Caco-2 (cell line): ENCODE measurements around the gene RBM12. TPM values are rescaled to one million over a fixed set of nuclear protein-coding genes. Genes with fewer than 3 reads are reported as not detected.

Source experiments
- BruUV-seq: library from RNA; stranded (reverse); fragments of 400-500 nt; replicated peaks from 2 replicates; lab custom pipeline; 2021; lab: Mats Ljungman, UMichigan
- CTCF ChIA-PET: fragments of 300-600 bp; sonication (Branson Sonifier 250); formaldehyde crosslinking; loops from one replicate; lab custom pipeline; 2022; ENCODE audit warnings: antibody characterized with exemption; lab: Charles Lee
- POLR2A ChIA-PET: fragments of 300-600 bp; sonication (Branson Sonifier 250); formaldehyde crosslinking; loops from one replicate; lab custom pipeline; 2022; ENCODE audit warnings: antibody characterized with exemption; lab: Charles Lee
- DNase-seq, 2 experiments: peaks; one replicate each; pipeline versions ENCODE4 v3.0.0 to v3.0.0-alpha.2; 2020 to 2022
- H3K27me3 ChIP-seq: replicated peaks from 2 replicates; pipeline ENCODE4 v1.6.0; 2011; ENCODE audit warnings: low read length; ENCODE audit not compliant: control insufficient read depth, insufficient read depth
- H3K36me3 ChIP-seq: 2 replicates; pipeline ENCODE4 v1.5.1; 2011; ENCODE audit warnings: low read length; ENCODE audit not compliant: control insufficient read depth, insufficient read depth
- H3K4me1 ChIP-seq: fragments of 250-450 bp; sonication (Bioruptor Pico); 2 replicates; pipeline ENCODE4 v1.5.1; 2020; ENCODE audit warnings: mild to moderate bottlenecking
- H3K4me3 ChIP-seq: 2 replicates; pipeline ENCODE4 v1.5.1; 2011; ENCODE audit warnings: low read depth, mild to moderate bottlenecking, control low read depth, low read length
- H3K9me3 ChIP-seq: fragments of 250-450 bp; sonication (Bioruptor Pico); 2 replicates; pipeline ENCODE4 v1.5.1; 2020; ENCODE audit warnings: mild to moderate bottlenecking, moderate library complexity
- H3K27ac Mint-ChIP-seq: one replicate; pipeline ENCODE4 v1.8.0; 2022; ENCODE audit warnings: mixed read lengths; ENCODE audit not compliant: unreplicated experiment
- H3K27me3 Mint-ChIP-seq: one replicate; pipeline ENCODE4 v1.8.0; 2022; ENCODE audit warnings: mixed read lengths; ENCODE audit not compliant: insufficient read depth, unreplicated experiment
- H3K36me3 Mint-ChIP-seq: one replicate; pipeline ENCODE4 v1.8.0; 2022; ENCODE audit warnings: mild to moderate bottlenecking, mixed read lengths; ENCODE audit not compliant: insufficient read depth, unreplicated experiment
- H3K4me1 Mint-ChIP-seq: one replicate; pipeline ENCODE4 v1.8.0; 2022; ENCODE audit warnings: low read depth, mixed read lengths; ENCODE audit not compliant: unreplicated experiment
- H3K4me3 Mint-ChIP-seq: one replicate; pipeline ENCODE4 v1.8.0; 2022; ENCODE audit warnings: mild to moderate bottlenecking, moderate library complexity, mixed read lengths; ENCODE audit not compliant: unreplicated experiment
- H3K9me3 Mint-ChIP-seq: one replicate; pipeline ENCODE4 v1.8.0; 2022; ENCODE audit warnings: mixed read lengths; ENCODE audit not compliant: unreplicated experiment
- CTCF ChIP-seq, 2 experiments: fragments of 200-600 bp in 1 of 2; IDR thresholded peaks; 1 replicate in 1 of 2; 2 replicates in 1 of 2; pipeline versions ENCODE4 v1.5.1 to v1.8.0; 2011 to 2022; ENCODE audit warnings: antibody characterized with exemption in 1 of 2, control low read depth in 1 of 2, inconsistent platforms in 1 of 2, low read depth in 1 of 2, low read length in 1 of 2, mild to moderate bottlenecking in 1 of 2, moderate library complexity in 1 of 2; ENCODE audit not compliant: insufficient read depth in 1 of 2, severe bottlenecking in 1 of 2, unreplicated experiment in 1 of 2
- intact Hi-C: fragments of 100-400 bp; cut with micrococcal nuclease; formaldehyde crosslinking; loops from one replicate; pipeline ENCODE4 v1.10.0; 2022; ENCODE audit not compliant: unreplicated experiment
- total RNA-seq: library from RNA; stranded (reverse); gene quantifications from 2 replicates; pipeline ENCODE4 v1.2.3, GENCODE V29; 2022

Gene RBM12
- total RNA-seq, 1 experiment from 2014 or later: 147 TPM

- DNase-seq: no peak
- Histone ChIP-seq H3K4me1 (no peaks in the 10 kb centered on the region), H3K9me3 (no peaks in the 10 kb centered on the region), H3K36me3 (peaks cover 11% of the 10 kb centered on the region), H3K27me3 (no peaks in the 10 kb centered on the region), H3K4me3 (no peak overlapping the region)
- Mint-ChIP-seq H3K4me3 (no peak overlapping the region), H3K36me3 (peaks cover 38% of the 10 kb centered on the region), H3K4me1 (peaks cover 6% of the 10 kb centered on the region), H3K9me3 (no peaks in the 10 kb centered on the region), H3K27ac (no peak overlapping the region), H3K27me3 (no peaks in the 10 kb centered on the region)
- ChIA-PET POLR2A (no interaction called here), CTCF (no interaction called here)
- no TSS peak for BruUV-seq
- intact Hi-C loops: no loop called here
- TF ChIP-seq CTCF (IDR thresholded peaks at IDR 0.05; ENCODE audit: insufficient read depth in 1 of 2, low read depth in 1 of 2, low read length in 1 of 2, severe bottlenecking in 1 of 2, unreplicated experiment in 1 of 2): no peak
Observed at GRCh38 chr20:35650632-35651031, 14.1 kb downstream of the RBM12 start.

- Histone ChIP-seq H3K36me3 (peaks cover 4% of the 10 kb centered on the region), H3K27me3 (no peaks in the 10 kb centered on the region), H3K4me1 (no peaks in the 10 kb centered on the region), H3K4me3 (no peak overlapping the region), H3K9me3 (no peaks in the 10 kb centered on the region)
- BruUV-seq: no TSS peak
- Mint-ChIP-seq H3K4me1 (peaks cover 6% of the 10 kb centered on the region), H3K9me3 (no peaks in the 10 kb centered on the region), H3K4me3 (no peak overlapping the region), H3K27me3 (no peaks in the 10 kb centered on the region), H3K36me3 (peaks cover 56% of the 10 kb centered on the region), H3K27ac (no peak overlapping the region)
- intact Hi-C loops: no loop called here
- ChIA-PET POLR2A (interaction anchor here (1.2 kb wide), 1 partner anchor 51 kb away, joined by 8 read pairs; the partner anchor contains the start of genes NFS1 and ROMO1), CTCF (no interaction called here)
- no peak for TF ChIP-seq CTCF (IDR thresholded peaks at IDR 0.05; ENCODE audit: insufficient read depth in 1 of 2, low read depth in 1 of 2, low read length in 1 of 2, severe bottlenecking in 1 of 2, unreplicated experiment in 1 of 2)
- no peak for DNase-seq
Observed at GRCh38 chr20:35648836-35649235, 15.9 kb downstream of the RBM12 start.

- Mint-ChIP-seq H3K27ac (no peak overlapping the region), H3K27me3 (no peaks in the 10 kb centered on the region), H3K4me1 (peaks cover 12% of the 10 kb centered on the region), H3K9me3 (no peaks in the 10 kb centered on the region), H3K4me3 (no peak overlapping the region), H3K36me3 (peaks cover 88% of the 10 kb centered on the region)
- POLR2A ChIA-PET: interaction anchor here (1.0 to 1.1 kb wide), 2 partner anchors 19 to 310 kb away, joined by 3 read pairs; partner anchors contain the start of gene SCAND1
- intact Hi-C loops: no loop called here
- H3K9me3 ChIP-seq: no peaks in the 10 kb centered on the region
- no peak for TF ChIP-seq CTCF (IDR thresholded peaks at IDR 0.05; ENCODE audit: insufficient read depth in 1 of 2, low read depth in 1 of 2, low read length in 1 of 2, severe bottlenecking in 1 of 2, unreplicated experiment in 1 of 2)
- H3K27me3 ChIP-seq: no peaks in the 10 kb centered on the region
- H3K36me3 ChIP-seq: no peaks in the 10 kb centered on the region; the same call in 1 of the 2 replicates
- H3K4me1 ChIP-seq: no peaks in the 10 kb centered on the region
- no peak for DNase-seq
- CTCF ChIA-PET: no interaction called here
- no peak overlapping the region for H3K4me3 ChIP-seq
- BruUV-seq: no TSS peak
Observed at GRCh38 chr20:35644806-35645205, 19.9 kb downstream of the RBM12 start.
